ENCODE data around the gene SNRNP27.
A peak's percentile ranks its signal among the peaks of the same experiment; 100 is the strongest.
"Not testable (repeated sequence)": the region's sequence is repeated elsewhere in the genome, so short reads cannot be mapped to it uniquely, and the experiment has no call there.

Gene SNRNP27
- 14.3 to 14.5 reads per million in 2 donors for total RNA-seq

- peak; percentile 40 to 91 (median 70) for DNase-seq
Measured at GRCh38 chr2:69893684-69894551, at the start of gene SNRNP27. TSS of gene SNRNP27 (plus strand) at chr2:69893956. CDS start at chr2:69893985, 29 bp downstream.

- DNase-seq, result no peak
Measured at GRCh38 chr2:69843993-69844392, 49.8 kb upstream of the SNRNP27 start.

- no peak for DNase-seq
Measured at GRCh38 chr2:69844560-69844959, 49.2 kb upstream of the SNRNP27 start.

GRCh38 chr2:69846182-69847067 is 47.3 kb upstream of the SNRNP27 start:
- no peak for DNase-seq

GRCh38 chr2:69847068-69847828 is 46.5 kb upstream of the SNRNP27 start:
- no peak for DNase-seq

GRCh38 chr2:69848186-69848790 is 45.5 kb upstream of the SNRNP27 start:
- no peak for DNase-seq

- no peak for DNase-seq
Measured at GRCh38 chr2:69858261-69858660, 35.5 kb upstream of the SNRNP27 start.

- DNase-seq, result no peak
Measured at GRCh38 chr2:69863298-69863697, 30.5 kb upstream of the SNRNP27 start.

- DNase-seq, result no peak
Measured at GRCh38 chr2:69888451-69888850, 5.3 kb upstream of the SNRNP27 start.

- no peak for DNase-seq
Measured at GRCh38 chr2:69889302-69889701, 4.5 kb upstream of the SNRNP27 start.

- DNase-seq, result no peak
Measured at GRCh38 chr2:69890881-69891280, 2.9 kb upstream of the SNRNP27 start.

GRCh38 chr2:69892838-69893424 is 825 bp upstream of the SNRNP27 start:
- peak in 1 of 5 experiments; percentile 8 for DNase-seq

GRCh38 chr2:69894737-69895136 is 981 bp downstream of the SNRNP27 start:
- DNase-seq, result not testable (repeated sequence)

GRCh38 chr2:69902213-69902922 is 8.6 kb downstream of the SNRNP27 start:
- DNase-seq, result peak in 1 of 5 experiments; percentile 66

- no peak for DNase-seq
Measured at GRCh38 chr2:69907216-69907615, 13.5 kb downstream of the SNRNP27 start.

GRCh38 chr2:69911985-69912563 is 18.3 kb downstream of the SNRNP27 start:
- DNase-seq, result peak in 2 of 5 experiments; percentile 30 to 74

- peak; percentile 13 to 100 (median 27) for DNase-seq
Measured at GRCh38 chr2:69914164-69914949, 20.6 kb downstream of the SNRNP27 start.

GRCh38 chr2:69914950-69915945 is 21.5 kb downstream of the SNRNP27 start, which contains the start of gene MXD1:
TSS of gene MXD1 (plus strand) at chr2:69915109. CDS start at chr2:69915331, 222 bp downstream.
- DNase-seq, result peak; percentile 11 to 100 (median 97)

All from T-helper 2 cell (primary cell).